HEK293T (cell line): Measurements from ENCODE around the gene EFCAB6.

Experiments
- ARNT ChIP-seq: fragments of 450-650 bp; IDR thresholded peaks from 2 replicates; pipeline ENCODE4 v1.6.1; 2017; ENCODE audit warnings: mild to moderate bottlenecking
- CTBP1 ChIP-seq: fragments of 450-650 bp; IDR thresholded peaks from 2 replicates; pipeline ENCODE4 v1.6.1; 2016; ENCODE audit warnings: borderline replicate concordance
- ELF4 ChIP-seq: fragments of 450-650 bp; IDR thresholded peaks from 2 replicates; pipeline ENCODE4 v1.6.1; 2017; ENCODE audit warnings: antibody characterized with exemption
- FOXA1 ChIP-seq: fragments of 450-650 bp; IDR thresholded peaks from 2 replicates; pipeline ENCODE4 v1.6.1; 2016; ENCODE audit warnings: mild to moderate bottlenecking
- FOXM1 ChIP-seq: fragments of 450-650 bp; IDR thresholded peaks from 2 replicates; pipeline ENCODE4 v1.6.1; 2017; ENCODE audit warnings: mild to moderate bottlenecking, borderline replicate concordance
- HDGF ChIP-seq: fragments of 450-650 bp; IDR thresholded peaks from 2 replicates; pipeline ENCODE4 v1.6.1; 2017; ENCODE audit warnings: antibody characterized with exemption, borderline replicate concordance
- L3MBTL2 ChIP-seq: fragments of 450-650 bp; conservative IDR thresholded peaks from 2 replicates; pipeline ENCODE4 v1.6.1; 2016; ENCODE audit warnings: mild to moderate bottlenecking
- NFRKB ChIP-seq: fragments of 450-650 bp; IDR thresholded peaks from 2 replicates; pipeline ENCODE4 v1.6.1; 2016; ENCODE audit warnings: mild to moderate bottlenecking, moderate library complexity
- SUZ12 ChIP-seq: fragments of 450-650 bp; IDR thresholded peaks from 2 replicates; pipeline ENCODE4 v1.6.1; 2016; ENCODE audit warnings: mild to moderate bottlenecking
- TARDBP ChIP-seq: fragments of 450-650 bp; IDR thresholded peaks from 2 replicates; pipeline ENCODE4 v1.6.1; 2016
- TF ChIP-seq, protein P1 (sequence below): fragments of 450-650 bp; IDR thresholded peaks from 2 replicates; pipeline ENCODE4 v1.6.1; 2016

- TF ChIP-seq L3MBTL2 (no peak), FOXA1 (no peak), FOXM1 (no peak), TARDBP (no peak), HDGF (no peak), SUZ12 (no peak), ELF4 (no peak), CTBP1 (no peak), ARNT (no peak), NFRKB (no peak)
- TF ChIP-seq, protein P1, sequence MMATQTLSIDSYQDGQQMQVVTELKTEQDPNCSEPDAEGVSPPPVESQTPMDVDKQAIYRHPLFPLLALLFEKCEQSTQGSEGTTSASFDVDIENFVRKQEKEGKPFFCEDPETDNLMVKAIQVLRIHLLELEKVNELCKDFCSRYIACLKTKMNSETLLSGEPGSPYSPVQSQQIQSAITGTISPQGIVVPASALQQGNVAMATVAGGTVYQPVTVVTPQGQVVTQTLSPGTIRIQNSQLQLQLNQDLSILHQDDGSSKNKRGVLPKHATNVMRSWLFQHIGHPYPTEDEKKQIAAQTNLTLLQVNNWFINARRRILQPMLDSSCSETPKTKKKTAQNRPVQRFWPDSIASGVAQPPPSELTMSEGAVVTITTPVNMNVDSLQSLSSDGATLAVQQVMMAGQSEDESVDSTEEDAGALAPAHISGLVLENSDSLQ = no peak
Measured at GRCh38 chr22:43555561-43556515, 256.3 kb downstream of the EFCAB6 start.
